Muscle of leg (tissue), 11 donors: Measurements from ENCODE around the gene RNF166. TPM values are rescaled to one million over a fixed set of nuclear protein-coding genes. Genes with fewer than 3 reads are reported as not detected.
"Not testable (repeated sequence)": the region's sequence is repeated elsewhere in the genome, so short reads cannot be mapped to it uniquely, and the experiment has no call there.

Source experiments
- DNase-seq: peaks from one replicate; pipeline ENCODE4 v3.0.0; 2013
- H3K27ac ChIP-seq: one replicate; pipeline ENCODE4 v1.5.1; 2013; ENCODE audit warnings: mild to moderate bottlenecking, low read length, control low read depth
- H3K27me3 ChIP-seq: one replicate; pipeline ENCODE4 v1.6.1; 2013; ENCODE audit warnings: low read length; ENCODE audit not compliant: control insufficient read depth, insufficient read depth
- H3K36me3 ChIP-seq: one replicate; pipeline ENCODE4 v1.6.1; 2013; ENCODE audit warnings: low read length; ENCODE audit not compliant: control insufficient read depth, insufficient read depth
- H3K4me1 ChIP-seq: one replicate; pipeline ENCODE4 v1.6.1; 2013; ENCODE audit warnings: low read length; ENCODE audit not compliant: control insufficient read depth, insufficient read depth
- H3K4me3 ChIP-seq: one replicate; pipeline ENCODE4 v1.5.1; 2013; ENCODE audit warnings: low read length, control low read depth
- H3K9me3 ChIP-seq: replicated peaks from 2 replicates; pipeline ENCODE4 v1.6.1; 2013; ENCODE audit warnings: low read depth, low read length; ENCODE audit not compliant: control insufficient read depth
- WGBS: methylation state at CpG from one replicate; pipeline ENCODE4 v1.1.5; 2013; ENCODE audit warnings: missing lambda C conversion rate; ENCODE audit not compliant: insufficient coverage; 5-methylcytosine and 5-hydroxymethylcytosine counted together
- polyA plus RNA-seq, 8 donors: library from polyadenylated mRNA; unstranded; fragments of 120-200 nt; gene quantifications; one replicate each; pipeline versions ENCODE4 v1.2.1 to v1.2.3, GENCODE V29; 2013; ENCODE audit warnings: inconsistent platforms in 1 of 8, low replicate concordance in 1 of 8; ENCODE audit not compliant: insufficient read length in 8 of 8, insufficient read depth in 1 of 8
- total RNA-seq: library from RNA; stranded (reverse); fragments of 120-200 nt; gene quantifications from one replicate; pipeline ENCODE4 v1.2.4, GENCODE V29; 2013

RNF166 gene
- total and polyA plus RNA-seq, 9 donors = 13.9 to 21.8 (median 17.6) TPM

GRCh38 chr16:88673716-88674379, 32.4 kb downstream of the RNF166 start:
- DNase-seq = peak; percentile 51
- 90% methylated on average over 13 of the region's 19 CpGs for WGBS
- peak overlapping the region; percentile 82 for H3K27ac ChIP-seq
- peaks cover 51% of the 10 kb centered on the region for H3K4me1 ChIP-seq
- H3K9me3 ChIP-seq = no peaks in the 10 kb centered on the region
- peaks cover 12% of the 10 kb centered on the region for H3K36me3 ChIP-seq
- H3K27me3 ChIP-seq = peaks cover 9% of the 10 kb centered on the region
- no peak overlapping the region for H3K4me3 ChIP-seq

- no peaks in the 10 kb centered on the region for H3K9me3 ChIP-seq
- WGBS = 22% methylated on average over 4 of the region's 11 CpGs
- H3K4me1 ChIP-seq = peaks cover 48% of the 10 kb centered on the region
- peaks cover 14% of the 10 kb centered on the region for H3K36me3 ChIP-seq
- H3K27ac ChIP-seq = peak overlapping the region; percentile 74
- H3K27me3 ChIP-seq = no peaks in the 10 kb centered on the region
- H3K4me3 ChIP-seq = no peak overlapping the region
- DNase-seq = no peak
These were observed 33.4 kb downstream of the RNF166 start for GRCh38 chr16:88672776-88673175.

- H3K4me3 ChIP-seq = no peak overlapping the region
- H3K27ac ChIP-seq = no peak overlapping the region
- no peaks in the 10 kb centered on the region for H3K9me3 ChIP-seq
- no peaks in the 10 kb centered on the region for H3K27me3 ChIP-seq
- H3K4me1 ChIP-seq = peaks cover 46% of the 10 kb centered on the region
- WGBS = 89% methylated on average over 23 of the region's 23 CpGs
- peaks cover 16% of the 10 kb centered on the region for H3K36me3 ChIP-seq
- no peak for DNase-seq
These were observed 34.4 kb downstream of the RNF166 start for GRCh38 chr16:88671806-88672205.

- Histone ChIP-seq H3K36me3 (peaks cover 11% of the 10 kb centered on the region), H3K4me1 (peaks cover 35% of the 10 kb centered on the region), H3K9me3 (no peaks in the 10 kb centered on the region), H3K27me3 (no peaks in the 10 kb centered on the region), H3K4me3 (no peak overlapping the region), H3K27ac (no peak overlapping the region)
- no CpG with 5 or more reads among the region's 10 CpGs for WGBS
- peak; percentile 59 for DNase-seq
These were observed 36.2 kb downstream of the RNF166 start for GRCh38 chr16:88669980-88670379.

- Histone ChIP-seq H3K36me3 (peaks cover 11% of the 10 kb centered on the region), H3K4me1 (peaks cover 36% of the 10 kb centered on the region)
- not testable (repeated sequence) for H3K4me3 ChIP-seq, DNase-seq, H3K9me3 ChIP-seq, H3K27ac ChIP-seq, H3K27me3 ChIP-seq
- no CpG with 5 or more reads among the region's 8 CpGs for WGBS
These were observed 36.7 kb downstream of the RNF166 start for GRCh38 chr16:88669493-88669892.

GRCh38 chr16:88667461-88667860, 38.7 kb downstream of the RNF166 start:
- peaks cover 26% of the 10 kb centered on the region for H3K4me1 ChIP-seq
- H3K27me3 ChIP-seq = no peaks in the 10 kb centered on the region
- DNase-seq = no peak
- H3K4me3 ChIP-seq = no peak overlapping the region
- H3K9me3 ChIP-seq = no peaks in the 10 kb centered on the region
- 20% methylated on average over 2 of the region's 5 CpGs for WGBS
- peaks cover 11% of the 10 kb centered on the region for H3K36me3 ChIP-seq
- H3K27ac ChIP-seq = no peak overlapping the region

GRCh38 chr16:88665570-88665969, 40.6 kb downstream of the RNF166 start:
- WGBS = no CpG with 5 or more reads among the region's 3 CpGs
- H3K27ac ChIP-seq = peak overlapping the region; percentile 62
- peaks cover 31% of the 10 kb centered on the region for H3K4me1 ChIP-seq
- H3K27me3 ChIP-seq = no peaks in the 10 kb centered on the region
- H3K36me3 ChIP-seq = peaks cover 8% of the 10 kb centered on the region
- H3K4me3 ChIP-seq = no peak overlapping the region
- H3K9me3 ChIP-seq = no peaks in the 10 kb centered on the region
- DNase-seq = no peak

- H3K4me3 ChIP-seq = no peak overlapping the region
- peaks cover 31% of the 10 kb centered on the region for H3K4me1 ChIP-seq
- no peaks in the 10 kb centered on the region for H3K9me3 ChIP-seq
- peak overlapping the region; percentile 62 for H3K27ac ChIP-seq
- H3K36me3 ChIP-seq = peaks cover 8% of the 10 kb centered on the region
- DNase-seq = peak; percentile 64
- WGBS = 89% methylated on average over 2 of the region's 4 CpGs
- H3K27me3 ChIP-seq = no peaks in the 10 kb centered on the region
These were observed 41.1 kb downstream of the RNF166 start for GRCh38 chr16:88665148-88665547.

GRCh38 chr16:88662843-88663606, 43.2 kb downstream of the RNF166 start, which contains the start of gene MVD:
TSS of gene MVD (minus strand) at chr16:88663091. CDS start at chr16:88663080, 11 bp downstream.
- Histone ChIP-seq H3K9me3 (no peaks in the 10 kb centered on the region), H3K4me1 (peaks cover 31% of the 10 kb centered on the region), H3K27ac (peak within 1 kb of the TSS; percentile 76), H3K4me3 (peak within 1 kb of the TSS; percentile 95), H3K36me3 (peaks cover 10% of the 10 kb centered on the region), H3K27me3 (no peaks in the 10 kb centered on the region)
- DNase-seq = peak; percentile 99
- under 1% methylated on average over 88 of the region's 88 CpGs for WGBS

- no peaks in the 10 kb centered on the region for H3K27me3 ChIP-seq
- no peak for DNase-seq
- peak overlapping the region; percentile 77 for H3K4me3 ChIP-seq
- WGBS = 1% methylated on average over 47 of the region's 49 CpGs
- peak overlapping the region; percentile 71 for H3K27ac ChIP-seq
- peaks cover 15% of the 10 kb centered on the region for H3K36me3 ChIP-seq
- H3K9me3 ChIP-seq = no peaks in the 10 kb centered on the region
- peaks cover 27% of the 10 kb centered on the region for H3K4me1 ChIP-seq
These were observed 43.9 kb downstream of the RNF166 start for GRCh38 chr16:88662222-88662842.
